ENCODE measurements around the gene PPARA. TPM values are rescaled to one million over a fixed set of nuclear protein-coding genes. Genes with fewer than 3 reads are reported as not detected.
"Not testable (repeated sequence)": the region's sequence is repeated elsewhere in the genome, so short reads cannot be mapped to it uniquely, and the experiment has no call there.

PPARA gene
- total RNA-seq, 4 donors from 2014 or later = 18.9 to 43.5 (median 27.2) TPM

DNA sequence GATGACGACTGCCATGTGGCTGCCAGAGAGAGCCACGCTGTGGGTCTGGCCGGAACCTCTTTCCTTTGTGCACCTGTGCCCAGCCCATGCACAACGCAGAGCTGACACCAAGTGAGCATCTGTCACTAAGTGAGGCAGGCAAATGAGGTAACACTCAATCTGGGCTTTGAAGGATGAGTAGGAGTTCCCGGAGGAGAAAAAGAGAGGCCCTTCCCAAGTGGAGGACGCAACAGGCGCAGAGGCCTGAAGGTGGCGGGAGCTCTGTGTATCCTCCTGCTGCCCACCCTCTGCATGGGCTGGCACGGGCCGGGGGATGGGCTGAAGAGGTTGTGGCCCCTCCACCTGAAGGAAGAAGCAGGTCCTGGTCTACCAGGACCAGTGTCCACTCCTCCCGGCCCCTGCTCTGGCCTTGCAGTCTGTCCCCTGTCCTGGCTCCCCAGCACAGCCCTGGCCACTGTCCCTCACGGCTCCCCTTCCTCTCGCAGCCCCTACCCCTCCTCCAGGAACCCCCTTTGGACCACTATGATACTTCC is 23.4 kb upstream of the PPARA start:
- Histone ChIP-seq H3K27me3 (no peaks in the 10 kb centered on the region), H3K9me3 (peaks cover 0 to 6% (median 0%) of the 10 kb centered on the region in 4 donors), H3K4me1 (peaks cover 0 to 45% (median 20%) of the 10 kb centered on the region in 4 donors), H3K4me3 (no peak overlapping the region), H3K27ac (peak overlapping the region in 1 of 4 donors; percentile 42), H3K36me3 (no peaks in the 10 kb centered on the region)
- no peak for DNase-seq (ENCODE audit: low spot score in 2 of 2)
- TF ChIP-seq, protein P1, sequence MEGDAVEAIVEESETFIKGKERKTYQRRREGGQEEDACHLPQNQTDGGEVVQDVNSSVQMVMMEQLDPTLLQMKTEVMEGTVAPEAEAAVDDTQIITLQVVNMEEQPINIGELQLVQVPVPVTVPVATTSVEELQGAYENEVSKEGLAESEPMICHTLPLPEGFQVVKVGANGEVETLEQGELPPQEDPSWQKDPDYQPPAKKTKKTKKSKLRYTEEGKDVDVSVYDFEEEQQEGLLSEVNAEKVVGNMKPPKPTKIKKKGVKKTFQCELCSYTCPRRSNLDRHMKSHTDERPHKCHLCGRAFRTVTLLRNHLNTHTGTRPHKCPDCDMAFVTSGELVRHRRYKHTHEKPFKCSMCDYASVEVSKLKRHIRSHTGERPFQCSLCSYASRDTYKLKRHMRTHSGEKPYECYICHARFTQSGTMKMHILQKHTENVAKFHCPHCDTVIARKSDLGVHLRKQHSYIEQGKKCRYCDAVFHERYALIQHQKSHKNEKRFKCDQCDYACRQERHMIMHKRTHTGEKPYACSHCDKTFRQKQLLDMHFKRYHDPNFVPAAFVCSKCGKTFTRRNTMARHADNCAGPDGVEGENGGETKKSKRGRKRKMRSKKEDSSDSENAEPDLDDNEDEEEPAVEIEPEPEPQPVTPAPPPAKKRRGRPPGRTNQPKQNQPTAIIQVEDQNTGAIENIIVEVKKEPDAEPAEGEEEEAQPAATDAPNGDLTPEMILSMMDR (IDR thresholded peaks at IDR 0.05) = no peak
- 96% methylated on average over 13 of the region's 13 CpGs for WGBS, 2 donors

GRCh38 chr22:46127556-46127955 is 22.8 kb upstream of the PPARA start:
- Histone ChIP-seq H3K36me3 (no peaks in the 10 kb centered on the region), H3K9me3 (peaks cover 0 to 6% (median 0%) of the 10 kb centered on the region in 4 donors), H3K27ac (no peak overlapping the region), H3K27me3 (no peaks in the 10 kb centered on the region), H3K4me1 (peaks cover 0 to 40% (median 17%) of the 10 kb centered on the region in 4 donors), H3K4me3 (no peak overlapping the region)
- no peak for DNase-seq (ENCODE audit: low spot score in 2 of 2)
- TF ChIP-seq EP300 (IDR thresholded peaks at IDR 0.05) = no peak
- no peak for TF ChIP-seq POLR2A (IDR thresholded peaks at IDR 0.05)
- TF ChIP-seq, protein P1 (IDR thresholded peaks at IDR 0.05) = no peak
- WGBS, 2 donors = 89 to 91% methylated on average over 10 of the region's 10 CpGs

GRCh38 chr22:46128606-46129005 is 21.7 kb upstream of the PPARA start:
- DNase-seq (ENCODE audit: low spot score in 2 of 2) = no peak
- 82 to 93% methylated on average over 8 to 9 of the region's 12 CpGs for WGBS, 2 donors
- Histone ChIP-seq H3K4me1 (peaks cover 0 to 35% (median 17%) of the 10 kb centered on the region in 4 donors), H3K36me3 (no peaks in the 10 kb centered on the region), H3K4me3 (no peak overlapping the region), H3K9me3 (peaks cover 0 to 6% (median 0%) of the 10 kb centered on the region in 4 donors), H3K27me3 (no peaks in the 10 kb centered on the region), H3K27ac (peak overlapping the region in 2 of 4 donors; percentile 13 to 85)
- TF ChIP-seq POLR2A (IDR thresholded peaks at IDR 0.05) = no peak
- TF ChIP-seq EP300 (IDR thresholded peaks at IDR 0.05) = no peak
- TF ChIP-seq, protein P1 (IDR thresholded peaks at IDR 0.05) = no peak

- peaks cover 0 to 40% (median 17%) of the 10 kb centered on the region in 4 donors for H3K4me1 ChIP-seq
- peaks cover 0 to 6% (median 0%) of the 10 kb centered on the region in 4 donors for H3K9me3 ChIP-seq
- no peak for TF ChIP-seq POLR2A (IDR thresholded peaks at IDR 0.05)
- TF ChIP-seq EP300 (IDR thresholded peaks at IDR 0.05) = peak; percentile 23 to 60
- no peaks in the 10 kb centered on the region for H3K27me3 ChIP-seq
- 21 to 32% methylated on average over 16 to 23 of the region's 26 CpGs for WGBS, 2 donors
- no peak for DNase-seq (ENCODE audit: low spot score in 2 of 2)
- peak overlapping the region; percentile 11 to 85 (median 46) for H3K27ac ChIP-seq
- H3K36me3 ChIP-seq = no peaks in the 10 kb centered on the region
- H3K4me3 ChIP-seq = peak overlapping the region in 2 of 4 donors; percentile 4 to 7
These were observed 20.8 kb upstream of the PPARA start for GRCh38 chr22:46129390-46130041.

DNA sequence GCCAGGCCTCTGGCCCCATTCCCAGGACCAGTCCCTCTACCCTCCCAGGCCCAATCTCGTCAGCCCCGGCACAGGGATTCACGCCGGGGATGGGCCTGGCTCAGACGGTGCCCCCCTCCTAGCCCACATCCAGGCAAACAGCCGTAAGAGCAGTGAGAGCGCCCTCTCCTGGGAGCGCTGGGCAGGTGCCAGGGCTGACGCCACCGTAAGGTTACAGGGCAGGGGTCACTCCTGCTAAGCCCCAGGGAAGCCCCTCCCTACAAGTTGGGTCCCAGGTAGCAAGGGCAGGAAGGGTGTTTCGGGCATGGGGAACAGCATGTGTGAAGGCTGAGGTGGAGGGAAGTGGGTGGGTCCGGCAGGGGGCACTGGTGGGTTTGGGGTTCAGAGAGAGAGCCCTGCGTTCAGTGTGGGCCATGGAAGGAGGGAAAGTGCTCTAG is 19.2 kb upstream of the PPARA start:
- H3K27ac ChIP-seq = peak overlapping the region in 1 of 4 donors; percentile 20
- H3K9me3 ChIP-seq = peaks cover 0 to 6% (median 0%) of the 10 kb centered on the region in 4 donors
- no peaks in the 10 kb centered on the region for H3K27me3 ChIP-seq
- DNase-seq (ENCODE audit: low spot score in 2 of 2) = no peak
- H3K36me3 ChIP-seq = no peaks in the 10 kb centered on the region
- WGBS, 2 donors = 64 to 68% methylated on average over 9 to 12 of the region's 13 CpGs
- TF ChIP-seq, protein P1 (IDR thresholded peaks at IDR 0.05) = no peak
- TF ChIP-seq POLR2A (IDR thresholded peaks at IDR 0.05) (no peak), EP300 (IDR thresholded peaks at IDR 0.05) (no peak)
- no peak overlapping the region for H3K4me3 ChIP-seq
- peaks cover 0 to 55% (median 24%) of the 10 kb centered on the region in 4 donors for H3K4me1 ChIP-seq

DNA sequence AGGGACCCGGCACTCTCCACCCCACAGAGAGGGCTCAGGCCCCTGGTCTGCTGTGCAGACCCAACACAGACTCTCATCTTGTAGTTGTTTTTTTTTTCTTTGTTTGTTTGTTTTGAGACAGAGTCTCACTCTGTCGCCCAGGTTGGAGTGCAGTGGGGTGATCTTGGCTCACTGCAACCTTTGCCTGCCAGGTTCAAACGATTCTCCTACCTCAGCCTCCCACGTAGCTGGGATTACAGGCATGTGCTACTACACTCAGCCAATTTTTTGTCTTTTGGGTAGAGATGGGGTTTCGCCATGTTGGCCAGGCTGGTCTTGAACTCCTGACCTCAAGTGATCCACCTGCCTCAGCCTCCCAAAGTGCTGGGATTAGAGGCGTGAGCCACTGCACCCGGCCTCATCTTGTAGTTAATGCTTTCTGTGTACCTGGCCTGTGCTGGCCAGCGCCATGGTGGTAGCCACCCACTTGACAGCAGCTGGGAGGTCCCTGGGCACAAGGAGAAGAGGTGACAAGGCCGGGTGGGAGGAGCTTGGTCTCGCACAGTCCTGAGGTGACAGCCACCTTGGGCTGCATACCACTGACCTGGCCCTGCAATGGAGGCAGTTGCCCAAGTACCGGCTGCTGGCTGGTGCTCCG is 18.0 kb upstream of the PPARA start:
- H3K4me1 ChIP-seq = peaks cover 0 to 53% (median 24%) of the 10 kb centered on the region in 4 donors
- H3K36me3 ChIP-seq; H3K9me3 ChIP-seq; H3K27ac ChIP-seq; H3K4me3 ChIP-seq; H3K27me3 ChIP-seq; DNase-seq (ENCODE audit: low spot score in 2 of 2): not testable (repeated sequence)
- WGBS, 2 donors = 80 to 85% methylated on average over 9 to 12 of the region's 12 CpGs
